Measurements from ENCODE around the gene TIGD7. TPM values are rescaled to one million over a fixed set of nuclear protein-coding genes. Genes with fewer than 3 reads are reported as not detected.

TIGD7 gene, protein sequence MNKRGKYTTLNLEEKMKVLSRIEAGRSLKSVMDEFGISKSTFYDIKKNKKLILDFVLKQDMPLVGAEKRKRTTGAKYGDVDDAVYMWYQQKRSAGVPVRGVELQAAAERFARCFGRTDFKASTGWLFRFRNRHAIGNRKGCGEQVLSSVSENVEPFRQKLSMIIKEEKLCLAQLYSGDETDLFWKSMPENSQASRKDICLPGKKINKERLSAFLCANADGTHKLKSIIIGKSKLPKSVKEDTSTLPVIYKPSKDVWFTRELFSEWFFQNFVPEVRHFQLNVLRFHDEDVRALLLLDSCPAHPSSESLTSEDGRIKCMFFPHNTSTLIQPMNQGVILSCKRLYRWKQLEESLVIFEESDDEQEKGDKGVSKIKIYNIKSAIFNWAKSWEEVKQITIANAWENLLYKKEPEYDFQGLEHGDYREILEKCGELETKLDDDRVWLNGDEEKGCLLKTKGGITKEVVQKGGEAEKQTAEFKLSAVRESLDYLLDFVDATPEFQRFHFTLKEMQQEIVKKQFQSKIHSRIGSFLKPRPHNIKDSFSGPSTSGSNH
- 4.4 TPM for polyA plus RNA-seq

DNA sequence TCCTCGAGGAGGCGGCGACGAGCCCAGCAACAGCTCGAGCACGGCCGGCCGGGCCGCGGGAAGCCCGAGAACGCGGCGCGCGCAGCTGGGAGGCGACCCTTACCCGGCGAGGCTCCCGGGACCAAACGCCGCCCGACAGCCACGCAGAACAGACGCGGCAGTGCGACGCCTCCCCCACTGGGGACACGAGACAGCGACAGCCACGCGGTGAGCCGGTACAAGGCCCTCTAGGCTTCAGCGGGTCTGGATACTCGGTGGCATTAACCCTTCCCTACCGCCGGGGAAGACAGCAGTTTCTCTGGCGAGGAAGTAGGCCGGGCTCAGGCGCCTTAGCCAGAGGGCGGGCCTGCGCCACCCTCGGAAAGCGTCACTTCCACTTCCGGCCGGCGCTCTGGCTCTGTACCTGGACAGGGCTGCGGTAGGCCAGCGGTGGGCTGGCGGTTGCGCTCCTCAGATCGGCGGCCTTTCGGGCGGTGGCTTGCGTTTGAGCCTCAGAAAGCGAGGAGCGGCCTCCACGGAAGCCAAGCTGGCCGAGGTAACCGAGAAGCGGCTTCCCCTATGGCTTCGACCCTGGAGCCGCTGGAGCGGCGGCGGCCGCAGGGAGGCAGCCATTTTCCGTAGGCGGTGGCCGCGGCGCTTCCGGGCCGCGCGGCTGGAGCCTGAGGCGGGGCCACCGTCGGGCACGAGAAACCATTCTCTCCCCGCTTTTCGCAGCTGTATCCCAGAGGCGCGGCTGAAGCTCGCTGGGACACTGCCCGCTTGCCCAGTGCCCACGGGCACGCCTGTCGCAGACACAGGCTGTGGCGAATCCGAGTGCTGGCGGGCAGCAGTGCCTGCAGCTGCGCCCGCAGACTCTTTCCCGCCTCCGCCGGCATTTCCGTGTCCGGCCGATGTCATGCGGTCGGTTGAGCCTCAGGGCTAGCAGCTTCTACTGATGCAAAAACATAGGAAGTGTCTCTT lies at the start of gene TIGD7, which contains the start of gene ZNF75A:
TIGD7 (minus strand) TSS at position 322 of the 960 bp plus-strand sequence. CDS start 4,816 bp downstream, outside the sequence.
ZNF75A (plus strand) TSS at position 389 of the 960 bp plus-strand sequence. CDS start 2,932 bp downstream, outside the sequence.
- H3K36me3 Mint-ChIP-seq: peaks cover 23% of the 10 kb centered on the region
- H3K4me1 Mint-ChIP-seq: peaks cover 11 to 12% (median 11%) of the 10 kb centered on the region in 3 donors
- H3K4me3 Mint-ChIP-seq: peak within 1 kb of the TSS; percentile 87 to 92 (median 90)
- peak within 1 kb of the TSS; percentile 87 to 91 (median 88) for H3K27ac Mint-ChIP-seq
- H3K9me3 Mint-ChIP-seq: peaks cover 4 to 26% (median 22%) of the 10 kb centered on the region in 3 donors
- H3K27me3 Mint-ChIP-seq: no peaks in the 10 kb centered on the region

DNA sequence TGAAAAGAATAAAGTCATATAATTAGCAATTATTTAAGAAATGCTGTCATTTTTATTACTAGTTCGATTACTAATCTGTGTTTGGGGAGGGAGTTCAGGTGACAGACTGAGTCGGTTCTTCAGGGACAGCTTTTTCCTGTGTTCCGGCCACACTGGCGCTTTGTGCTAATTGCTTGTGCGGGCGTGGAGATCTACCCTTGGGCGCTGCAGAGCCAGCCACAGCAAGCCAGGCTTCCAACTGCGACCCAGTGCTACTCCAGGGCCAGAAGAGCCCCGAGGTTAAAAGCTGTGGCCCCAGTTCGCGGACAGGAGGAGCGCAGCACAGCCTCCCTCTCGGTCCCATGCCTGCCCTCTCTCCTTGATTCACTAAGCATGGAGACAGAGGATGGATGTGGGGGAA lies 43.9 kb upstream of the TIGD7 start:
- H3K4me3 Mint-ChIP-seq: no peak overlapping the region
- H3K36me3 Mint-ChIP-seq: no peaks in the 10 kb centered on the region
- peaks cover under 1% of the 10 kb centered on the region for H3K27me3 Mint-ChIP-seq
- peaks cover under 1 to 8% (median 2%) of the 10 kb centered on the region in 3 donors for H3K9me3 Mint-ChIP-seq
- H3K27ac Mint-ChIP-seq: peak overlapping the region in 2 of 3 donors; percentile 53 to 57
- H3K4me1 Mint-ChIP-seq: peaks cover 0 to 1% (median 1%) of the 10 kb centered on the region in 3 donors

DNA sequence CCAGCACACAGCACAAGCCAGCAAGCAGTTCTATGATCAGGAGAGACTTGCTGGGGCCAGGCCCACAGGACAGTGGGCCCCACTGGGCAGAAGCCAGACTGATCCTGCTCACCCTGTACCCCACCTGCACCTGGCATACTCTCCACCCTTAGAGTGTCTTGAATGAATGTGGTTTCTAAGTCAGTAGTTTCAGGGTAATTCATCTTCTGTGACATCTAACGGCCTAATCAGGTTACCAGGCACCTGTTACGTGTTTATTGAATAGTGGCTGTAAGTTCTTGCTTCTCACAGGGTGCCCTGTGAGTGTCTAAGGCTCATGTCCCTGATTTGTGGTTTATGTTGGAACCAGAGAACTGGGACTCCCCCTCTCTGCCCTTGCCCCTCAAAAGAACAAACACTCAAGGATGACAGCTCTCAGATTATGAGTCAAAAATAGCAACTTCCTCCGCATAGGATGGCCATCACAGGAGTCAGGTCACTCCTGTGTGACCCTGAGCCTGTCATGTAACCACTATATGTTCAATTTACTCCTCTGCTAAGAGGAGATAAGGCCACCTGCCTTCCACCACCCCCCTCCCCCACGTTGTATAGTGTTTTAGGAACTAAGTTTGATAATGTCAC lies 43.4 kb upstream of the TIGD7 start:
- Mint-ChIP-seq H3K36me3 (no peaks in the 10 kb centered on the region), H3K27me3 (no peaks in the 10 kb centered on the region), H3K27ac (peak overlapping the region in 1 of 3 donors; percentile 57), H3K9me3 (peaks cover 0 to 8% (median 2%) of the 10 kb centered on the region in 3 donors), H3K4me3 (no peak overlapping the region), H3K4me1 (peaks cover 0 to 1% (median 0%) of the 10 kb centered on the region in 3 donors)

DNA sequence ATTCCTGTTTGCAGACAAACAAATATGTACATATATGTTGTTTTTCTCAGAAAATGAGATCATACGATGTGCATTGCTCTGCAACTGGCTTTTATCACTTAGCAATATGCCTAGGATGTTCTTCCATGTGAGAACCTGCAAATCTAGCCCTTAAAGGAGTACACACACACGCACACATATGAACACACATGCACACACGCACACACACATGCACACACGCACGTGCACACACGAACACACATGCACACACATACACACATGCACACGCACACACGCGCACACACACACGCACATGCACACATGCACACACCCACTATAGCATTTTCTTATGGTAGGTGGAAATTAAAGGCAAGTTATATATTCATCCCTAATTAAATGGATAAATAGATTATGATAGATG lies 42.4 kb upstream of the TIGD7 start:
- no peak overlapping the region for H3K27ac Mint-ChIP-seq
- no peaks in the 10 kb centered on the region for H3K4me1 Mint-ChIP-seq
- H3K36me3 Mint-ChIP-seq: no peaks in the 10 kb centered on the region
- peaks cover 0 to 8% (median 4%) of the 10 kb centered on the region in 3 donors for H3K9me3 Mint-ChIP-seq
- H3K4me3 Mint-ChIP-seq: no peak overlapping the region
- H3K27me3 Mint-ChIP-seq: no peaks in the 10 kb centered on the region

DNA sequence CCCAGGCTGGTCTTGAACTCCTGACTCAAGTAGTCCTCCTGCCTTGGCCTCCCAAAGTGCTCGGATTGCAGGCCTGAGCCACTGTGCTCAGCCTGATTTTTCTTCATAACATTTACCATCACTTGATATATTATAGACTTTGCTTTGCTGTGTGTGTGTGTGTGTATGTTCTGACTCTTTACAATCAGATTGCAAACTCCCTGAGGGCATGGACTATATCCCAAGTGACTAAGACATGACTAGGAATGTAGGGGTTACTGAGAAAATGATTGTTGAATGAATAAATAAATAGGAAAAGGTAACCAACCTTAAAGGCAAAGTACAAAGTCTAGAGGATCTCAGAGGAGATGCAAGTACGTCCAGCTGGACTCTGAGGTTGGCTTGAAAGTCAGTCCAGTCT lies 40.8 kb upstream of the TIGD7 start:
- H3K4me1 Mint-ChIP-seq: no peaks in the 10 kb centered on the region
- H3K27ac Mint-ChIP-seq: no peak overlapping the region
- H3K4me3 Mint-ChIP-seq: no peak overlapping the region
- peaks cover 0 to 4% (median 4%) of the 10 kb centered on the region in 3 donors for H3K9me3 Mint-ChIP-seq
- no peaks in the 10 kb centered on the region for H3K27me3 Mint-ChIP-seq
- no peaks in the 10 kb centered on the region for H3K36me3 Mint-ChIP-seq

DNA sequence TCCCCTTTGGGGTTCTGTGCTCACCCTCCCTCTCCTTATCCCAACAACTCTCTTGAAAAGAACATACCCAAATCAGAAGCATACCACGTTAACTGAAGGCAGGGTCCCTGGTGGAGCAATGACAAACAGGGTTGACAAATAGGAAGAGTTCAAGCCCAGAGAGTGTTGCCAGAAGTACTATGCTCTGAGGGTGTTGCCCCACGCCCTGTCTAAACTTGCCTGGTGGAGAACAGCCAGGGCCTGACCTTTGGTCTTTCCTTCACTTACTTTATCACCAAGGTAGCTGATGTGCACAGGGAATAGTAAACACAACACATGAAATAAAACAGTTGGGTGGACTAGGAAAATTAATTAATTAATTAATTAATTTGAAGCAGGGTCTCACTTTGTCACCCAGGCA lies 23.4 kb upstream of the TIGD7 start:
- H3K27ac Mint-ChIP-seq: peak overlapping the region in 1 of 3 donors; percentile 73
- H3K27me3 Mint-ChIP-seq: no peaks in the 10 kb centered on the region
- H3K36me3 Mint-ChIP-seq: no peaks in the 10 kb centered on the region
- peaks cover 8 to 23% (median 8%) of the 10 kb centered on the region in 3 donors for H3K9me3 Mint-ChIP-seq
- H3K4me1 Mint-ChIP-seq: no peaks in the 10 kb centered on the region
- H3K4me3 Mint-ChIP-seq: no peak overlapping the region

DNA sequence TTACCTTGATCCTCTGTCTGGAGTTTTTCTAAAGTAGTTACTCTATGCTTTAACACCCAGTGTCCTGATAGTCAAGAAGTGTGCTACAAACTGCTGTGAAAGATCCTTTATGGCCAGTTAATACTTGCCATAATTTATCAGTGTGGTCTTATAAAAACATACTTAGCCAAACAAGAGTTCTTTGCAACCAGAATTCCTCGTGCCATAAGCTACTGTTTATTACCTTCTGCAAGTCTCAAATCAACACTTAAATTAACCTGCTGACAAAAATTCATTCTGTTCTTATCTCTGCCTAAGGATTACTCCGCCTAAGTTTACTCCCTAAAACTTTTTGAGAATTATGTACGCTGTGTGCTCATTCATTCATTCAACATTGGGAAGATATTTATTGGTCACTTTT lies 22.9 kb upstream of the TIGD7 start:
- Mint-ChIP-seq H3K4me1 (no peaks in the 10 kb centered on the region), H3K9me3 (peaks cover 8 to 24% (median 8%) of the 10 kb centered on the region in 3 donors), H3K27ac (peak overlapping the region in 1 of 3 donors; percentile 73), H3K36me3 (no peaks in the 10 kb centered on the region), H3K4me3 (no peak overlapping the region), H3K27me3 (no peaks in the 10 kb centered on the region)

DNA sequence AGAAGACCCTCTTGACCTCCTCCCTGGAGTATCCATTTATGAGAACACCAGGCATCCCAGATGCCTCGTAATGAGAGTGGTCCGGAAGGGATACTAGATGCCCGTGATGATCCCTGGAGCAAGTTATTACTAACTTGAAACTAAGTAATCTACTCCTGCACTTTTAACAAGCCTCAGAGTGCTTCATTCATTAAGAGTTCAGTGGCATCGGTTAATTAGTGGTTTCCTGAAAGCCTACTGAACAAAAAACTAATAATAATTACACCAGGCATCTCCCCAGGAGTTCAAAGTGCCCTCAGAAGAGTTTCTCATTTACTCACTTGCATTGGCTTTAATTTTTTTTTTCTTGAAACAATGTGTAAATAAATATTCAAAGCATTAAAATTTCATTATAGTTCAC lies 22.3 kb upstream of the TIGD7 start:
- H3K36me3 Mint-ChIP-seq: no peaks in the 10 kb centered on the region
- H3K4me3 Mint-ChIP-seq: no peak overlapping the region
- H3K27ac Mint-ChIP-seq: no peak overlapping the region
- H3K27me3 Mint-ChIP-seq: no peaks in the 10 kb centered on the region
- no peaks in the 10 kb centered on the region for H3K4me1 Mint-ChIP-seq
- H3K9me3 Mint-ChIP-seq: peaks cover 8 to 21% (median 8%) of the 10 kb centered on the region in 3 donors

DNA sequence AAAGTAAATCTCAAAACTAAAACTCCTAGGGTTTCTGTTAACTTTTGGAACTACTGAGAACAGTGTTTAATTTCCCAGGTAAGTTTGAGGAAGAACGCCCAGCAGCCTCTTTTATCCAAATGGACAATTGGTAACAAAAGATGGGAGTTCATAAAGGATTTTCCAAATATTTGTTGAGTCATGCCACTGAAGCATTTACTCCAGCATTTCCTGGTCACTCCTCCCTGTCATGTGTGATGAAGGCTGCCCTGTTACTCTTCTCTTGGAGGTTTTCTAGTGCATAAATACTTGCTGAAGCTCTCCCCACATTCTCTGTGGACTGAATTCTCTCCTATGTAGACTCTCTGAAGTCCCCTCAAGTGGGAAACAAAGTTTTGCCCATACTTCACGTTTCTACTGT lies 16.6 kb upstream of the TIGD7 start:
- peaks cover 11% of the 10 kb centered on the region for H3K36me3 Mint-ChIP-seq
- H3K4me1 Mint-ChIP-seq: no peaks in the 10 kb centered on the region

DNA sequence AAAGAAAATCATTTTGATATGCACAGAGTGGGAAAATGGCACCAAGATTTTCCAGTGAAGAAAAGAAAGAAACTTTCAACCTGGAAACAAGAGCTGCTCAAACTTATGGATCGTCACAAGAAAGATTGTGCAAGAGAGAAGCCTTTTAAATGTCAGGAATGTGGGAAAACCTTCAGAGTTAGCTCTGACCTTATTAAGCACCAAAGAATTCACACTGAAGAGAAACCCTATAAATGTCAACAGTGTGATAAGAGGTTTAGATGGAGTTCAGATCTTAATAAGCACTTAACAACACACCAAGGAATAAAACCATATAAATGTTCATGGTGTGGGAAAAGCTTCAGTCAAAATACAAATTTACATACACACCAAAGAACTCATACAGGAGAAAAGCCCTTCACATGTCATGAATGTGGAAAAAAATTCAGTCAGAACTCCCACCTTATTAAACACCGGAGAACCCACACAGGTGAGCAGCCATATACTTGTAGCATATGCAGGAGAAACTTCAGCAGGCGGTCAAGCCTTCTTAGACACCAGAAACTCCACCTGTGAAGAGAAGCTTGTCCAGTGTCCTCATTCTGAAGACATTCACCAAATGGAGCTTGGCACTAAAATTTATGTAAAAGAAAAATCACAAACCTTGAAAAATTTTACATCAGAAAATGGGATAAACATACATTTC lies 12.2 kb upstream of the TIGD7 start:
- peaks cover 43 to 71% (median 53%) of the 10 kb centered on the region in 3 donors for H3K9me3 Mint-ChIP-seq
- peaks cover 0 to 2% (median 0%) of the 10 kb centered on the region in 3 donors for H3K4me1 Mint-ChIP-seq
- H3K27me3 Mint-ChIP-seq: no peaks in the 10 kb centered on the region
- H3K27ac Mint-ChIP-seq: no peak overlapping the region
- H3K4me3 Mint-ChIP-seq: no peak overlapping the region
- peaks cover 40% of the 10 kb centered on the region for H3K36me3 Mint-ChIP-seq

More for the DNA sequence above, 16.6 kb upstream of the TIGD7 start:
- Mint-ChIP-seq H3K27ac (no peak overlapping the region), H3K9me3 (peaks cover 26 to 37% (median 34%) of the 10 kb centered on the region in 3 donors), H3K4me3 (no peak overlapping the region), H3K27me3 (no peaks in the 10 kb centered on the region)

DNA sequence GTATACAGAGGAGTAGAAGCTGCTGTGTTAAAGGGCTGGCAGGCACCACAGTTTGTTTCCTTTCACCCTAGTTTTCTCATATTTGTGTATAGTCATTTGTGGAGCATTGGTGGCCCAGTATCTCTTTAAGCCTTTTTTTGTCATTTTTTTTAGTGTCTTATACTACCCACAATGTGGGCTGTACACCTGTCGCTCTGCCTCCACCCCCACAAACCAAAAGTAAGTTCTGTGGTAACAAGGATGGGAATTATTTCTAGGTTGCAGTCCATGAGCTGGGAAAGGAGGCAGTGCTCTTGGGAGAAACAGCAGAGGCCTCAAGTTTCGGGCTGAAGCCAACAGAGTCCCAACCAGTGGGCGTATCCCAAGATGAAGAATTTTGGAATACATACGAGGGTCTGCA lies 6.3 kb upstream of the TIGD7 start:
- Mint-ChIP-seq H3K4me1 (peaks cover 0 to 7% (median 4%) of the 10 kb centered on the region in 3 donors), H3K9me3 (peaks cover 19 to 55% (median 44%) of the 10 kb centered on the region in 3 donors), H3K4me3 (peak overlapping the region in 2 of 4 donors; percentile 20 to 32), H3K27me3 (no peaks in the 10 kb centered on the region), H3K36me3 (peaks cover 44% of the 10 kb centered on the region), H3K27ac (no peak overlapping the region)

DNA sequence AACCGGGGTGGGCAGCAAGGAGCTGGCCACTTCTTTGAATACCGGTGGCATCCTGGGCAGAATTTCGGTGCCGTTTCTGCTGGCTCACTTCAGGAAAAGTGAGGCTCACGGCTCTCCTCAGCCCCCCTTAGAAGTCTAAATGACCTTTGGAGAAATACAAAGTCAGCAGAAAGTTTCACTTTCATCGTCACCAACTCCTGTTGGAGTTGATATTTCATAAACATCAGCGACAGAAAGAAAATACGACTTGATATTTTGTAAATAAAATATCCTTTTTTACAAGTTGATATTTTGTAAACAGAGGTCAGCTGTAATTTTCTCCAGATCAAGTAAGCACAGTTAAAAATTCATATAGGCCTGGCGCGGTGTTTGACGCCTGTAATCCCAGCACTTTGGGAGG lies 848 bp upstream of the TIGD7 start:
- Mint-ChIP-seq H3K4me3 (peak overlapping the region; percentile 87 to 92 (median 90)), H3K9me3 (peaks cover under 1 to 24% (median 19%) of the 10 kb centered on the region in 3 donors), H3K27me3 (no peaks in the 10 kb centered on the region), H3K27ac (peak overlapping the region in 2 of 3 donors; percentile 88 to 91), H3K36me3 (peaks cover 21% of the 10 kb centered on the region), H3K4me1 (peaks cover 11 to 12% (median 11%) of the 10 kb centered on the region in 3 donors)

DNA sequence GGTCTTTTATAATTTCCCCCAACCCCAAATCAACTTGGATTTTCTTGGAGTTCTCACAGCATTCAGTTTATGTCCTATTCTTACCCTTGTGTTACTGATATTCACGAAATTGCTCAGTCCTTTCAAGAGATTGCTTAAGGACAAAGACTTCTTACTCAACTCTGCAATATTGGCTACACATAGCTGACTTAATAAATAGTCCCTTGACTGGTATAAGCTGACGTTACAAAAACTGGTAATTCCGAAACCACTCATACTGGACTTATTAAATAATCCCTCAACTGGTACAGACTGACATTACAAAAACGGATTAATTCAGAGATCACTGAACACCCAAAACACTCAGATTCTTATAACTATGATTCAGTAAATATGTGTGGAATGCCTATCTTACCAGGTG lies 860 bp downstream of the TIGD7 start:
- Mint-ChIP-seq H3K9me3 (peaks cover 5 to 36% (median 22%) of the 10 kb centered on the region in 3 donors), H3K4me3 (peak overlapping the region; percentile 87 to 92 (median 90)), H3K27ac (peak overlapping the region in 2 of 3 donors; percentile 76 to 91), H3K27me3 (no peaks in the 10 kb centered on the region), H3K36me3 (peaks cover 21% of the 10 kb centered on the region), H3K4me1 (peaks cover 11 to 12% (median 12%) of the 10 kb centered on the region in 3 donors)
